ENCODE data around the gene LBX2. TPM values are rescaled to one million over a fixed set of nuclear protein-coding genes. Genes with fewer than 3 reads are reported as not detected.
A peak's percentile ranks its signal among the peaks of the same experiment; 100 is the strongest.

The LBX2 gene
- total RNA-seq, 1 donor from 2014 or later: 0.40 TPM

DNA sequence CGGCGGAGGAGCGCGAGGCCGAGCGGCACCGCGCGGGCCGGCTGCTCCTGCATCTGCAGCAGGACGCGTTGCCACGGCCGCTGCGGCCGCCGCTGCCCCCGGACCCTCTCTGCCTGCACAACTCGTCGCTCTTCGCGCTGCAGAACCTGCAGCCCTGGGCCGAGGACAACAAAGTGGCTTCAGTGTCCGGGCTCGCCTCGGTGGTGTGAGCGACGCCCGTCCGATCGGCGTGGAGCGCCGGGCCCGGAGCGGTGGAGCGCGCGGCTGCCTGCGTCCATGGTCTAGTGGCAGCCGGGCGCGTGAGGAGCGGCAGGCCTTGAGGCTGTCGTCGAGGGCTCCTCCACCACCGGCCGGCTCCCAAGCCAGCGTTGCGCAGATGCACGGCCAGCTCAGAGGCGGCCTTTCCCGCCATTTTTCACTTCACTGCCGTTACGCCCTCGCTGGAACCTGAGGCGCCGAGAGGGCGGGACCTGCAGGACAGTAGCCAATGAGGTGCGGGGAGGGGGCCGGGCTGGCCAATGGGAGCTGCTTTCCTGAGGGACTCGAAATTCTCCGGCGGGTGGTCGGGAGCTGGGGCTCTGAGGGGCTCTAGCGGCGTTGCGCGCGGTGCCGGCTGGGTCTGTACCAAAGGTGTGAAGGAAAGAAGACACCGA is 16.7 kb upstream of the LBX2 start:
- peaks cover 21% of the 10 kb centered on the region for H3K4me1 Mint-ChIP-seq
- H3K9me3 Mint-ChIP-seq: peaks cover 7% of the 10 kb centered on the region
- H3K27ac Mint-ChIP-seq: no peak overlapping the region
- H3K27me3 Mint-ChIP-seq: peaks cover 81% of the 10 kb centered on the region
- H3K36me3 Mint-ChIP-seq (ENCODE audit: low read depth): peaks cover 9% of the 10 kb centered on the region
- DNase-seq: peak; percentile 93
- H3K4me3 Mint-ChIP-seq: peak overlapping the region; percentile 79
- intact Hi-C loops (cut with micrococcal nuclease): loop anchor here (1.0 kb wide), 1 partner anchor 17 kb away; the partner anchor contains the start of gene LBX2

DNA sequence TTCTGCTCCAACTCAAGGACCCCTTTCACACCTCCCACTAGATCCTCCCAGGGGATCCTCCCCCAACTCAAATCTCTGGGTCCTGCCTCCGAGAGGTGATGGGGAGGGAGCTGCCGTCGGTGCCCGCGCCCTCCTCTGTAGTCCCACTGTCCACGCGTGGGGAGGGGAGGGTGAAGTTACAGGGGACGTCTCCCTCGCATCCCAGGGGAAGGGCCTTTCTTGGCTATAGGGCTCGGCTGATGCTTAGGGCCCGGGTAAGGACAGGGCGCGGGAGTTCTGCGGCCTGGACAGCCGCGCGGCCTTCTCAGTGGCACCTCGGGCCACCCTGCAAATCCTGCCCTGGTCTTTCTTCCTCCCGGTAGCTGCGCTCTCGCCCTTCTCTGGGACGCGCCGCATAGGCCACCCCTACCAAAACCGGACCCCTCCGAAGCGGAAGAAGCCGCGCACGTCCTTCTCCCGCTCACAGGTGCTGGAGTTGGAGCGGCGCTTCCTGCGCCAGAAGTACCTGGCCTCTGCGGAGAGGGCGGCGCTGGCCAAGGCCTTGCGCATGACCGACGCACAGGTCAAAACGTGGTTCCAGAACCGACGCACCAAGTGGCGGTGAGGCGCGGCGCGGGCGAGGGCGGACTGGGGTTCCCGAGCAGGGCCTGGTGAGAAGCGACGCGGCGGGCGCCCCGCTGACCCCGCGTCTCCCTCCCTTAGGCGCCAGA is 16.0 kb upstream of the LBX2 start:
- Mint-ChIP-seq H3K4me3 (peak overlapping the region; percentile 81), H3K36me3 (ENCODE audit: low read depth) (peaks cover 9% of the 10 kb centered on the region), H3K4me1 (peaks cover 25% of the 10 kb centered on the region), H3K9me3 (peaks cover 7% of the 10 kb centered on the region), H3K27ac (peak overlapping the region; percentile 72), H3K27me3 (peaks cover 80% of the 10 kb centered on the region)
- DNase-seq: peak; percentile 68
- intact Hi-C loops (cut with micrococcal nuclease): loop anchor here (1.0 kb wide), 1 partner anchor 16 kb away; the partner anchor contains the start of gene LBX2

DNA sequence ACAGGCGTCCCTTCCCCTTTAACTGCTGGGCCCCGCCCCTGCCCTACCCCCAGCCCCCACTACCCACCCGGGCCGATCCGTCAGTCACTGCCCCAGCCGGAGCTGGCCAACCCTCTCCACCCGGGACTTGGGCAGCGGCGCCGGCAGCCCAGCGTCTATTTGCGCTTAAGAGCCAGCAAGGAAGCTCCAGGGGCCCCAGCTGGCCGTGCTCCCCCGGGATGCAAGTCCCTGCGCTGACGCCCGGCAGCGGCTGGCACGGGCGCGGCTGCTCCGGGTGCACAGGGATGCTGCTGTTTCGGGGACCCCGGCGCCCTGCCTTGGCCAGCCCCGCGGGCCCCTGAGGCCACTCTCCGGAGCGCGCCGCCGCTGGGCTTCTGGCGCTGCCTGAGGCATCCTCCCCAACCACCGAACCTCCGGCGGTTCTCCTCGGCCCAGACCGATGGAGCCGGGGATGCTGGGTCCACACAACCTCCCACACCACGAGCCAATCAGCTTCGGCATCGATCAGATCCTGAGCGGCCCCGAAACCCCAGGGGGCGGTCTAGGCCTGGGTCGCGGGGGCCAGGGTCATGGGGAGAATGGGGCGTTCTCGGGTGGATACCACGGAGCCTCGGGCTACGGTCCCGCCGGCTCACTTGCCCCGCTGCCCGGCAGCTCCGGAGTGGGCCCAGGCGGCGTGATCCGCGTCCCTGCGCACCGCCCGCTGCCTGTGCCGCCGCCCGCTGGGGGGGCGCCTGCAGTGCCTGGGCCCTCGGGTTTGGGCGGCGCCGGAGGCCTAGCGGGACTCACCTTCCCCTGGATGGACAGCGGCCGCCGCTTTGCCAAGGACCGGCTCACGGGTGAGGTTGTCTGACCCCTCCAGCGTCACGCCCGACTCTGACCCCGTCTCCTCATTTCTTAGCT is 15.2 kb upstream of the LBX2 start, which contains the start of gene TLX2:
Gene TLX2, plus strand, starts transcription at position 83 of the 903 bp plus-strand sequence. Its CDS starts 357 bp downstream, at position 440.
- peaks cover 9% of the 10 kb centered on the region for H3K36me3 Mint-ChIP-seq (ENCODE audit: low read depth)
- intact Hi-C loops (cut with micrococcal nuclease): loop anchor here (1.0 kb wide), 2 partner anchors 11 to 15 kb away; partner anchors contain the start of gene LBX2
- H3K9me3 Mint-ChIP-seq: peaks cover 7% of the 10 kb centered on the region
- peaks cover 29% of the 10 kb centered on the region for H3K4me1 Mint-ChIP-seq
- peak within 1 kb of the TSS; percentile 81 for H3K4me3 Mint-ChIP-seq
- peaks cover 77% of the 10 kb centered on the region for H3K27me3 Mint-ChIP-seq
- H3K27ac Mint-ChIP-seq: peak within 1 kb of the TSS; percentile 72
- peak; percentile 70 for DNase-seq

DNA sequence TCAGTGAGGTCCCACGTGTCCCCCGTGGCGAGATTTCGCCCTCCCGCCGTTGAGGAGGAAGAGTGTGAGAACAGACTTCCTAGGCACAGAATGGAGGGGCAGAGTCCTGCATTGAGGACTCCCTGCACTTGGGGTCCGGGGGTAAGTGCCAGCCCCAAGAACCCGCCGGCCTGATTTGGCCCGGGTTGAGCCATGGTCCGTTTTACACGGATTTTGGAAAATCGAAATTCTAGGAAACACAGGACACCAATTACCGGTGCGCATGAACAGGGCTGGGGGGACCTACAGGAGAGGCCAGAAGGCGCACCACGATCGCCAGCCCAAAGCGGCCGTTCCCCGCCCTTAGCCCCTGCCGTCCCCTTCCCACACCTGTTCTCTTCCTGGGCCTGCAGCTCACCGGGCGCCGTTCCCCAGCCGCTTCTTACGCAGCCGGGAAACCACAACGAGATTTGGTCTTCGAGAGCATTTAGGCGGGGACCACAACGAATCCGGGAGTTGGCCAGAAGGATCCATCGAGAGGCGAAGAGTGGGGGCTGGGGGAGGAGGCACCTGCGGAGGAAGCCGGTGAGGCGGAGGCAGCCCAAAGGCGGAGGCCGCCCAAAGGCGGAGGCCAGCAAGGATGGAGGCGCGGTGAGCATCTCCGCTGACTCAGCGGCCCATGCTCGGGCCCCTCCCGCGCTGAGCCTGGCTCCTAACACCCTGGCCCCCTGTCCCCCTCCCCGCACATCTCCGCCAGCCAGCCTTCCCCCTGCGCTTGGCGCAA is 14.4 kb upstream of the LBX2 start:
- Mint-ChIP-seq H3K27ac (no peak overlapping the region), H3K4me3 (peak overlapping the region; percentile 67), H3K36me3 (ENCODE audit: low read depth) (peaks cover 9% of the 10 kb centered on the region), H3K4me1 (peaks cover 30% of the 10 kb centered on the region), H3K27me3 (peaks cover 73% of the 10 kb centered on the region), H3K9me3 (peaks cover 7% of the 10 kb centered on the region)
- intact Hi-C loops (cut with micrococcal nuclease): loop anchor here (1.0 kb wide), 1 partner anchor 10 kb away; no protein-coding TSS in a partner anchor
- peak; percentile 79 for DNase-seq

DNA sequence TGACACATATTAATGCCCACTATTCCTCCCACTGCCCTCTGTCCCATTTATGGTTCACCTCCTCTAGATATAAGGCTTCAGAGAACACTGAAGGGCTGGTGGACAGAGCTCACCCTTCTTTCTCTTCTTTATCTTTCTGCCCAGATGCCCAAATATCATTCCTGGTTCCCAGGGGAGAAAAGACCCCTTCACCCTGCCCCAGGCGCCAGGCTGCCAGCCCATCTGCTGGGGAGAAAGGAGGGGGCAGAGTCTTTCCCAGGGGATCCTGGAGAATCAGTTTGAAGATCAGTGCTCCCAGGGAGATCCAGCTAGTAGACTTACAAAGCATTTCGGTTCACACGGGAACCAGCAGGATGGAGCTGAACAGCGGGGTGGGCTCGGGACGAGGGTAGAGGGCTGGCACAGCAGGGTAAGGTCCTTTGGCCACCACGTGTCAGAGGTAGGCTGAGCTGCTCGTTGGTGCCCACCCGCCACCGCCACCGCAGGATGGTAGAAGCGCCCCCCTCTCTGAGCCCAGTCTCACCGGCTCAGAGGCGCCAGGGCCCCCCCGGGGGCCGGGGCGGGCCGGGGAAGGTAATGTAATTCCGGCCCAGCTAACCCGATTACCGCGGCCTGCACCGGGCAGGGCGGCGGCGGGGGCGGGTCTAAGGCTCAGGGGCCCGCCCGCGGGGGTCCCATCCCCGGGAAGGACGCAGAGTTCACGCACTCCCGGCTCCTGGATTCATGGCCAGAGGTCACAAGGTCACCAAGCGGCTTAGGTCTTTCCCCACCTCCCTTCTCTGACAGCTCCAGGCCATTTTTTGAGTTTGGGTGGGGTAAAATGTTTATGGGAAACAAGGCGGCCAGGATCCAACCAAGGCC is 13.6 kb upstream of the LBX2 start:
- H3K9me3 Mint-ChIP-seq: peaks cover 7% of the 10 kb centered on the region
- H3K27ac Mint-ChIP-seq: no peak overlapping the region
- H3K36me3 Mint-ChIP-seq (ENCODE audit: low read depth): peaks cover 9% of the 10 kb centered on the region
- peaks cover 65% of the 10 kb centered on the region for H3K27me3 Mint-ChIP-seq
- peaks cover 37% of the 10 kb centered on the region for H3K4me1 Mint-ChIP-seq
- intact Hi-C loops (cut with micrococcal nuclease): no loop called here
- no peak for DNase-seq
- H3K4me3 Mint-ChIP-seq: peak overlapping the region; percentile 67

DNA sequence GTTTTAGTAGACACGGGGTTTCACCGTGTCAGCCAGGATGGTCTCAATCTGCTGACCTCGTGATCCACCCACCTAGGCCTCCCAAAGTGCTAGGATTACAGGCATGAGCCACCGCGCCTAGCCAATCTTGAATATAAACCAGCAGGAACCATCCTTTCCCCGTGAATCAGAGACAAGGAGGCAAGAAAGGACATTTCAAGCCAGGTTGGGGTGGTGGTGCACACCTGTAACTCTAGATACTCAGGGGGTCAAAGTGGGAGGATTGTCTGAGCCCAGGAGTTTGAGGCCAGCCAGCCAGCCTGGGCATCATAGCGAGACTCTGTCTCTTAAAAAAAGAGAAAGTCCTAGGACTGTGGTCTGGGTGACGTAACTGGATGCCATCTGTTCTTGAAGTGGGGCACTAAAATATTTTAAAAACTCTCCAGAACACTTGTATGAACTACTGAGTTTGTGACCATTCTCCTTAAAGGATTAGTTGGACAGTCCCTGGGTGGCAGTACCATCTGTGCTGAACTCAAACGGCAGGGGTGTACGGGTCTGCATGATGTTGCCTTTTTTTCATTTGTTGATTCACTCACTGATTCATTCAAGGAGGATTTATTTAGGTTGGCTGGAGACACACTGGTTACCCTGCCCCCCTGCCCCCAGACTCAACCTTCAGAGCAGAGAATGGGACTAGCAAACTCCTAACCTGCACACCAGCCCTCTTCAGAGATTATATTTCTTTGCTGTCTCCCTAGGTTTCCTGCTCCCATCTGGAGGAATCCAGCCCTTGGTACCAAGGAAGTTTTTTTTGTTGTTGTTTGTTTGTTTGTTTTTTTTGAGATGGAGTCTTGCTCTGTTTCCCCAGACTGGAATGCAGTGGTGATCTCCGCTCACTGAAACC is 11.9 kb upstream of the LBX2 start:
- Mint-ChIP-seq H3K36me3 (ENCODE audit: low read depth) (peaks cover 11% of the 10 kb centered on the region), H3K27me3 (peaks cover 50% of the 10 kb centered on the region), H3K4me1 (peaks cover 40% of the 10 kb centered on the region), H3K27ac (no peak overlapping the region), H3K9me3 (peaks cover under 1% of the 10 kb centered on the region), H3K4me3 (no peak overlapping the region)
- DNase-seq: no peak
- intact Hi-C loops (cut with micrococcal nuclease): no loop called here

DNA sequence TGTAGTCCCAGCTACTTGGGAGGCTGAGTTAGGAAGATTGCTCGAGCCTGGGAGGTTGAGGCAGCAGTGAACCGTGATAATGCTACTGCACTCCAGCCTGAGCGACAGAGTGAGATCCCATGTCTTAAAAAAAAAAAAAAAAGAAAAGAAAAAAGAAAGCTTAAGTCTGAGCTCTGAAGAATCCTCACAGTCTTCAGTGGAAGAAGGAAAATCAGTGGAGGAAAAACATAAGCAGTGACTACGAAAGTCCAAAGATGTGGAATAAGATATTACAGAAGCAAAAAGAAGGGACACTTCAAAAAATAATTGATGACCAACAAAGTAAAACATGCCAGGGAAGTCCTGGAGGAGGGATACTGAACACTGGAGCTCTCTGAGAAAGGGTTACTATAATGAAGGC is 10.9 kb upstream of the LBX2 start:
- Mint-ChIP-seq H3K4me3 (no peak overlapping the region), H3K9me3 (no peaks in the 10 kb centered on the region), H3K27ac (no peak overlapping the region), H3K27me3 (peaks cover 43% of the 10 kb centered on the region), H3K36me3 (ENCODE audit: low read depth) (peaks cover 17% of the 10 kb centered on the region), H3K4me1 (peaks cover 46% of the 10 kb centered on the region)
- intact Hi-C loops (cut with micrococcal nuclease): no loop called here
- no peak for DNase-seq

DNA sequence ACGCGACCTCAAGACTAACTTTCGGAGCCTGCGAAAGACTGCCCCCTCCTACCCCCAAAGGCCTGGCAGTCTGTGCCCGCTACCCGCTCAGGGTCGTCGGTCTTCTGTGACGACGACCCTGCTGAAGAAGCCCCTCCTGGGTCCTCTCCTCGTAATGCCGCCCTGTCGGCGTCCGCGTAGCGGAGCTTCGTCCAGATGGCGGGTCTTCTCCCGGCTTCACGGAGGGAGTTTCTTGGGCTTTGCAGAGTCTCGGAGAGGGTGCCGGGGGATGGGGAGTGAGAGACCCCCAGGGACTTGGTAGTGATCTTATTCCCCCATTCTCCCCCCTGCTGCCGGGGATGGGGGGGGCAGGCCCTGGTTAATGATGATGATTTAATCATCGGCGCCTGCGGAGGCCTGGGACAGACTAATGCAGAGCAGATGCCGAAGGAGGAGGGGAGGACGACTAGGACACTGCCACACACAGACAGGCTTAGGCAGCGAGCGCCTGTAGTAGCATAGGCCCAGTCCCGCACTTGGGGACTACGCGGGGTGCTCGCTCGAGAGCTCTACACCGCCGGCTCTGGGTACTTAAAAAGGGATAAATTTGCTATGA is 8.6 kb upstream of the LBX2 start:
- Mint-ChIP-seq H3K27ac (peak overlapping the region; percentile 99), H3K9me3 (no peaks in the 10 kb centered on the region), H3K36me3 (ENCODE audit: low read depth) (peaks cover 28% of the 10 kb centered on the region), H3K4me1 (peaks cover 59% of the 10 kb centered on the region), H3K27me3 (peaks cover 33% of the 10 kb centered on the region), H3K4me3 (peak overlapping the region; percentile 95)
- intact Hi-C loops (cut with micrococcal nuclease): no loop called here
- peak; percentile 74 for DNase-seq

DNA sequence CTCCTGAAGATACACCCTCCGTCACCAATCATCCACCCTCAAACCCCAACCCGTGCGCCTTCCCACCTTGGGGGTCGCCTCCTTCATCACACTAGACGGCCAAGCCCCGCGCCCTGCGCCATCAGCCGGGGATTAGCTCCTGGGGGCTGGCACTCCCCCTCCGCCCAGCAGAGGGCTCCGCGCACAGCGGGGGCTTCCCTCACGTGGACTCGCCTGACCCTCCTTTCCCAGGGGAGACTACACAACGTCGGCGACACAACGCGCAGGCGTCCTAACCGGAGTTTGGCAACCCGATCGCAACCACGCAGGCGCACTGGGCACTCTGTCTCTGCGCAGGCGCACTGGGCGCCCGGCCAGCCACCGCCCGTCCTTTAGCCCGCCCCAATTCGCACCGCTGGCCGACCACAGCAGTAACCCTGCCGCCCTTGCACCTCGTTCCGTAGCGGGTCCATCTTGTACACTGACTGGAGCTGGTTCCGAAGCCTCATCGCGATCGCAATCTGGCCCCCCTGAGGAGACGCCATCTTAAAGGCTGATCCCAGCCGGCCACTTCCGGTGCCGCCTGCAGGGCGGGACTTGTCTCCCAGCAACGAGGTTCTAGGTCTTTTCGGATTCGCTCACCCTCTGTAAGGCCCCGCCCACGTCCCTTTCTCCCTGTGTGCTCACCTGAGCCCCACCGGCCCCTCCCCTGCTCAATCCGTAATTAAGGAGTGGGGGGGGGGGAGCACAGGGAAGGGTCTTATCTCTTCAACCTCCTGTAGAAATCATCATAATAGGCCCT is 7.9 kb upstream of the LBX2 start, which contains the start of gene PCGF1:
Gene PCGF1, minus strand, starts transcription at position 551 of the 781 bp plus-strand sequence. Its CDS starts 27 bp downstream, at position 524.
- peaks cover 32% of the 10 kb centered on the region for H3K27me3 Mint-ChIP-seq
- peak within 1 kb of the TSS; percentile 99 for H3K27ac Mint-ChIP-seq
- H3K4me3 Mint-ChIP-seq: peak within 1 kb of the TSS; percentile 95
- peaks cover 62% of the 10 kb centered on the region for H3K4me1 Mint-ChIP-seq
- H3K36me3 Mint-ChIP-seq (ENCODE audit: low read depth): peaks cover 28% of the 10 kb centered on the region
- DNase-seq: peak; percentile 100
- no peaks in the 10 kb centered on the region for H3K9me3 Mint-ChIP-seq
- intact Hi-C loops (cut with micrococcal nuclease): no loop called here

DNA sequence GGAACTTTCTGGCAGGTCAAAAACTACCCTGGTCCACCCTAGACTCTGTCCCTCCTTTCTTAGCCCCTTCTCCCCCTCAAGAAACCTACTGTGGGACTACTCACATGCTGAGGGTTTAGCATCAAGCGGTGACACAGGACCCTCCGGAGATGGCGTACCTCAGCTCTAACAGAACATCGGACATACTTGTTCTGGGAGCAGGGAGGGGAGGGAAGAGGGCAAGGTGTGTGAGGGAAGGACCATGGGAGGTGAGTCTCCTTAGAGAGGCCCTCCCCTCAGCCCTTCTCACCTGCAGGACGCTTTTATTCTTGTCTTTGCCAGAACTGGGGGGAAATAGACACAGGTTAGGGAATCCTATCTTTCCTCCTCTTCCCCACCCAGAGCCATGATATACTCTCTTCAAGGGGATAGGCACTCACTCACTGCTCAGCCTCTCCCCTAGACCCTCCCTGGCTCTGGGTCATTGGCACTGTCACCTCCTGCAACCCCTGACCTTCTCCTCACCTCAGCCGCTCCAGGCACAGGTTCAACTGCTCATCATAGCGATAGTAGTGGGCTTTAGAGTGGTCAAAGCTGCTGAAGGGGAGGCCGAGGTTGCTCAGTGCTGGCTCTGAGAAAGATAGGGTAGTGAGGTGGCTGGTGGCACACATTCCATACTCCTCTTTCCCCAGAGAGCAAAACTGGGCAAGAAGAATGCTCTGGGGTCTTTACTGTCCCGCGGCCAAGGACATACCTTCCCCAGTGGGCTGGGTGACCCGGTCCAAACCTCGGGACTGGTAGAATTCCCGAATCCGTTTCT is 6.2 kb upstream of the LBX2 start:
- Mint-ChIP-seq H3K4me3 (peak overlapping the region; percentile 58), H3K36me3 (ENCODE audit: low read depth) (peaks cover 36% of the 10 kb centered on the region), H3K9me3 (no peaks in the 10 kb centered on the region), H3K27ac (no peak overlapping the region), H3K4me1 (peaks cover 65% of the 10 kb centered on the region), H3K27me3 (peaks cover 36% of the 10 kb centered on the region)
- DNase-seq: no peak
- intact Hi-C loops (cut with micrococcal nuclease): no loop called here
